K562 (cell line): ENCODE measurements around the gene CYP51A1. TPM values are rescaled to one million over a fixed set of nuclear protein-coding genes. Genes with fewer than 3 reads are reported as not detected.
A peak's percentile ranks its signal among the peaks of the same experiment; 100 is the strongest.

Experiments
- EHMT2 ChIP-seq: fragments of 450-650 bp; IDR thresholded peaks from 2 replicates; pipeline ENCODE4 v1.6.1; 2018; ENCODE audit warnings: antibody characterized with exemption
- MEIS2 ChIP-seq: fragments of 450-650 bp; IDR thresholded peaks from 2 replicates; pipeline ENCODE4 v1.6.1; 2014; ENCODE audit warnings: mild to moderate bottlenecking; ENCODE audit not compliant: partially characterized antibody
- PRMT5 ChIP-seq: sonication (generic); formaldehyde crosslinking; IDR thresholded peaks from 2 replicates; pipeline ENCODE4 v1.5.0; 2020; ENCODE audit warnings: missing genetic modification reagents
- RBM25 ChIP-seq: fragments of 200-400 bp; formaldehyde crosslinking; IDR thresholded peaks from 2 replicates; pipeline ENCODE4 v1.6.1; 2018; ENCODE audit warnings: low read length, low read depth, moderate library complexity; ENCODE audit not compliant: severe bottlenecking
- RBM39 ChIP-seq: fragments of 200-400 bp; formaldehyde crosslinking; optimal IDR thresholded peaks from 2 replicates; pipeline ENCODE3; 2018; ENCODE audit warnings: low read depth, low read length
- STAT5B ChIP-seq: fragments of 250-450 bp; sonication (Bioruptor Pico); IDR thresholded peaks from 2 replicates; pipeline ENCODE4 v1.8.0; 2021; ENCODE audit warnings: mild to moderate bottlenecking, inconsistent platforms
- TAF1 ChIP-seq: IDR thresholded peaks from 2 replicates; pipeline ENCODE4 v1.6.1; 2011; ENCODE audit warnings: mild to moderate bottlenecking, low read length, moderate library complexity; ENCODE audit not compliant: insufficient read depth, control insufficient read depth, severe bottlenecking; ENCODE audit errors: extremely low read depth
- ZFP36 ChIP-seq: fragments of 150-350 bp; IDR thresholded peaks from 2 replicates; pipeline ENCODE4 v1.6.1; 2018; ENCODE audit warnings: low read length, low read depth; ENCODE audit not compliant: partially characterized antibody
- polyA plus RNA-seq, 8 experiments: library from polyadenylated mRNA; depleted of rRNA in 4 of 8; stranded (reverse) in 5 of 8; unstranded in 3 of 8; fragments of >200 nt; fragmentation: Nextera tagmentation in 2 of 8; fragmentation: Illumina TruSeq in 1 of 8; extraction: Ambion mirVana in 2 of 8; extraction: Trizol in 1 of 8; gene quantifications; 2 replicates each; pipeline versions ENCODE4 v1.2.1 to v1.2.3, GENCODE V29; 2011 to 2014; ENCODE audit warnings: inconsistent platforms in 1 of 8, missing spikeins in 1 of 8
- total RNA-seq, 7 experiments: library from RNA; depleted of rRNA in 6 of 7; stranded (reverse); fragments of >200 nt in 6 of 7; fragmentation: Illumina TruSeq in 2 of 7; extraction: Trizol in 2 of 7; gene quantifications; 2 replicates each; pipeline versions ENCODE4 v1.2.1 to v1.2.3, GENCODE V29; 2011 to 2021; ENCODE audit warnings: low replicate concordance in 1 of 7
- TF ChIP-seq, protein P1 (sequence below): IDR thresholded peaks from 2 replicates; pipeline ENCODE4 v1.6.1; 2016; ENCODE audit warnings: missing genetic modification characterization, missing compliant biosample characterization
- TF ChIP-seq, protein P2 (sequence below): fragments of 200-800 bp; sonication (Bioruptor generic); IDR thresholded peaks from 2 replicates; pipeline ENCODE4 v1.6.1; 2017; ENCODE audit warnings: missing genetic modification characterization, missing compliant biosample characterization
- TF ChIP-seq, protein P3 (sequence below): sonication (generic); formaldehyde crosslinking; IDR thresholded peaks from 2 replicates; pipeline ENCODE4 v1.8.1; 2023; ENCODE audit warnings: mild to moderate bottlenecking, missing genetic modification reagents
- TF ChIP-seq, protein P4 (sequence below): fragments of 450-650 bp; IDR thresholded peaks from 2 replicates; pipeline ENCODE4 v1.6.1; 2016; ENCODE audit warnings: borderline replicate concordance
- TF ChIP-seq, protein P5 (sequence below): sonication (generic); formaldehyde crosslinking; IDR thresholded peaks from 2 replicates; pipeline ENCODE4 v1.8.1; 2023; ENCODE audit warnings: missing genetic modification reagents, mild to moderate bottlenecking, borderline replicate concordance

The CYP51A1 gene
- total and polyA plus RNA-seq, 9 of the 15 experiments (the other 6 are each of a cell fraction or from before 2014, with no cell fraction given), result 35.4 to 151 (median 80.3) TPM

DNA sequence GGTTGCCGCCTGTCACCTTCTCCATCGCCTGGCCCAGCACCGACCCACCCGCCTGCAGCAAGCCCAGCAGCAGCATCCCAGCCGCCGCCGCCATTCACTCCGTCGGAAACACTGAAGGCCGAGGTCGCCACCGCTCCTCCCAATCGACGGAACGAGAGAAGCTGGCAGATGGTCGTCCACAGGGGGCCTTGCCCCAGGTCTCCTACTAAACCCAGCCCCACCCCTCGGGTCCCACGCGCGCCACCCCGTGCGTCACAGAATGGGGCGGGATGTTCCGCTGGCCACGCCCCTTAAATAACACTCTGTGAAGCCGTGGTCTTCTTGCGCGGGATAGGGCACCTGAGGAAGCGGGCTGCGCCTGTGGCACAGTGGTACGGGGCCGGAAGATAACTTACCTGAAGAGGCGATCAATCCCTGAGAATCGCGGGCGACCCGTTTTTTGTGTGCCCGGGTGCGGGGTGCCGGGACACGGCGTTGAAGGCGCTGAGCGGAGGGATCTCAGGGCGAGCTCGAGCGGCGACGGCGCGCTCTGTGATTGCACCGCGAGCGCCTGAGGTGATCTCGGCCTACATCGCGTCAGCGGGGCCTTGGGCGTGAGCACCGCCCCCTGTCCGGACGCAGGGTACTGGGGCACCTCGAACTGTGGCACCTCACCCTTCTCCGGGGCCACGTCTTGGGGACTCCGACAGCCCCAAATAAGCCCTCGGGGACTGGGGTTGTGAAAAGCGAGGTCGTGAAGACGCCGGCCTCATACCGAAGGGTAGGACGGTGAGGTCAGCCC, at the start of gene CYP51A1 (continued):
- TF ChIP-seq MEIS2 (no peak), STAT5B (CRISPR knock-in tag) (no peak), RBM25 (no peak), RBM39 (no peak), TAF1 (peak; percentile 79), ZFP36 (no peak), EHMT2 (no peak), PRMT5 (CRISPR knock-in tag) (no peak)
- TF ChIP-seq, protein P1, sequence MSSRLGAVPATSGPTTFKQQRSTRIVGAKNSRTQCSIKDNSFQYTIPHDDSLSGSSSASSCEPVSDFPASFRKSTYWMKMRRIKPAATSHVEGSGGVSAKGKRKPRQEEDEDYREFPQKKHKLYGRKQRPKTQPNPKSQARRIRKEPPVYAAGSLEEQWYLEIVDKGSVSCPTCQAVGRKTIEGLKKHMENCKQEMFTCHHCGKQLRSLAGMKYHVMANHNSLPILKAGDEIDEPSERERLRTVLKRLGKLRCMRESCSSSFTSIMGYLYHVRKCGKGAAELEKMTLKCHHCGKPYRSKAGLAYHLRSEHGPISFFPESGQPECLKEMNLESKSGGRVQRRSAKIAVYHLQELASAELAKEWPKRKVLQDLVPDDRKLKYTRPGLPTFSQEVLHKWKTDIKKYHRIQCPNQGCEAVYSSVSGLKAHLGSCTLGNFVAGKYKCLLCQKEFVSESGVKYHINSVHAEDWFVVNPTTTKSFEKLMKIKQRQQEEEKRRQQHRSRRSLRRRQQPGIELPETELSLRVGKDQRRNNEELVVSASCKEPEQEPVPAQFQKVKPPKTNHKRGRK, result no peak
- TF ChIP-seq, protein P2, sequence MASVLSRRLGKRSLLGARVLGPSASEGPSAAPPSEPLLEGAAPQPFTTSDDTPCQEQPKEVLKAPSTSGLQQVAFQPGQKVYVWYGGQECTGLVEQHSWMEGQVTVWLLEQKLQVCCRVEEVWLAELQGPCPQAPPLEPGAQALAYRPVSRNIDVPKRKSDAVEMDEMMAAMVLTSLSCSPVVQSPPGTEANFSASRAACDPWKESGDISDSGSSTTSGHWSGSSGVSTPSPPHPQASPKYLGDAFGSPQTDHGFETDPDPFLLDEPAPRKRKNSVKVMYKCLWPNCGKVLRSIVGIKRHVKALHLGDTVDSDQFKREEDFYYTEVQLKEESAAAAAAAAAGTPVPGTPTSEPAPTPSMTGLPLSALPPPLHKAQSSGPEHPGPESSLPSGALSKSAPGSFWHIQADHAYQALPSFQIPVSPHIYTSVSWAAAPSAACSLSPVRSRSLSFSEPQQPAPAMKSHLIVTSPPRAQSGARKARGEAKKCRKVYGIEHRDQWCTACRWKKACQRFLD (CRISPR knock-in tag), result peak; percentile 69; the same call in 1 of the 2 replicates
- TF ChIP-seq, protein P3, sequence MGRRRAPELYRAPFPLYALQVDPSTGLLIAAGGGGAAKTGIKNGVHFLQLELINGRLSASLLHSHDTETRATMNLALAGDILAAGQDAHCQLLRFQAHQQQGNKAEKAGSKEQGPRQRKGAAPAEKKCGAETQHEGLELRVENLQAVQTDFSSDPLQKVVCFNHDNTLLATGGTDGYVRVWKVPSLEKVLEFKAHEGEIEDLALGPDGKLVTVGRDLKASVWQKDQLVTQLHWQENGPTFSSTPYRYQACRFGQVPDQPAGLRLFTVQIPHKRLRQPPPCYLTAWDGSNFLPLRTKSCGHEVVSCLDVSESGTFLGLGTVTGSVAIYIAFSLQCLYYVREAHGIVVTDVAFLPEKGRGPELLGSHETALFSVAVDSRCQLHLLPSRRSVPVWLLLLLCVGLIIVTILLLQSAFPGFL, result no peak
- TF ChIP-seq, protein P4, sequence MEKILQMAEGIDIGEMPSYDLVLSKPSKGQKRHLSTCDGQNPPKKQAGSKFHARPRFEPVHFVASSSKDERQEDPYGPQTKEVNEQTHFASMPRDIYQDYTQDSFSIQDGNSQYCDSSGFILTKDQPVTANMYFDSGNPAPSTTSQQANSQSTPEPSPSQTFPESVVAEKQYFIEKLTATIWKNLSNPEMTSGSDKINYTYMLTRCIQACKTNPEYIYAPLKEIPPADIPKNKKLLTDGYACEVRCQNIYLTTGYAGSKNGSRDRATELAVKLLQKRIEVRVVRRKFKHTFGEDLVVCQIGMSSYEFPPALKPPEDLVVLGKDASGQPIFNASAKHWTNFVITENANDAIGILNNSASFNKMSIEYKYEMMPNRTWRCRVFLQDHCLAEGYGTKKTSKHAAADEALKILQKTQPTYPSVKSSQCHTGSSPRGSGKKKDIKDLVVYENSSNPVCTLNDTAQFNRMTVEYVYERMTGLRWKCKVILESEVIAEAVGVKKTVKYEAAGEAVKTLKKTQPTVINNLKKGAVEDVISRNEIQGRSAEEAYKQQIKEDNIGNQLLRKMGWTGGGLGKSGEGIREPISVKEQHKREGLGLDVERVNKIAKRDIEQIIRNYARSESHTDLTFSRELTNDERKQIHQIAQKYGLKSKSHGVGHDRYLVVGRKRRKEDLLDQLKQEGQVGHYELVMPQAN, result peak; percentile 83; the same call in 1 of the 2 replicates
- TF ChIP-seq, protein P5, sequence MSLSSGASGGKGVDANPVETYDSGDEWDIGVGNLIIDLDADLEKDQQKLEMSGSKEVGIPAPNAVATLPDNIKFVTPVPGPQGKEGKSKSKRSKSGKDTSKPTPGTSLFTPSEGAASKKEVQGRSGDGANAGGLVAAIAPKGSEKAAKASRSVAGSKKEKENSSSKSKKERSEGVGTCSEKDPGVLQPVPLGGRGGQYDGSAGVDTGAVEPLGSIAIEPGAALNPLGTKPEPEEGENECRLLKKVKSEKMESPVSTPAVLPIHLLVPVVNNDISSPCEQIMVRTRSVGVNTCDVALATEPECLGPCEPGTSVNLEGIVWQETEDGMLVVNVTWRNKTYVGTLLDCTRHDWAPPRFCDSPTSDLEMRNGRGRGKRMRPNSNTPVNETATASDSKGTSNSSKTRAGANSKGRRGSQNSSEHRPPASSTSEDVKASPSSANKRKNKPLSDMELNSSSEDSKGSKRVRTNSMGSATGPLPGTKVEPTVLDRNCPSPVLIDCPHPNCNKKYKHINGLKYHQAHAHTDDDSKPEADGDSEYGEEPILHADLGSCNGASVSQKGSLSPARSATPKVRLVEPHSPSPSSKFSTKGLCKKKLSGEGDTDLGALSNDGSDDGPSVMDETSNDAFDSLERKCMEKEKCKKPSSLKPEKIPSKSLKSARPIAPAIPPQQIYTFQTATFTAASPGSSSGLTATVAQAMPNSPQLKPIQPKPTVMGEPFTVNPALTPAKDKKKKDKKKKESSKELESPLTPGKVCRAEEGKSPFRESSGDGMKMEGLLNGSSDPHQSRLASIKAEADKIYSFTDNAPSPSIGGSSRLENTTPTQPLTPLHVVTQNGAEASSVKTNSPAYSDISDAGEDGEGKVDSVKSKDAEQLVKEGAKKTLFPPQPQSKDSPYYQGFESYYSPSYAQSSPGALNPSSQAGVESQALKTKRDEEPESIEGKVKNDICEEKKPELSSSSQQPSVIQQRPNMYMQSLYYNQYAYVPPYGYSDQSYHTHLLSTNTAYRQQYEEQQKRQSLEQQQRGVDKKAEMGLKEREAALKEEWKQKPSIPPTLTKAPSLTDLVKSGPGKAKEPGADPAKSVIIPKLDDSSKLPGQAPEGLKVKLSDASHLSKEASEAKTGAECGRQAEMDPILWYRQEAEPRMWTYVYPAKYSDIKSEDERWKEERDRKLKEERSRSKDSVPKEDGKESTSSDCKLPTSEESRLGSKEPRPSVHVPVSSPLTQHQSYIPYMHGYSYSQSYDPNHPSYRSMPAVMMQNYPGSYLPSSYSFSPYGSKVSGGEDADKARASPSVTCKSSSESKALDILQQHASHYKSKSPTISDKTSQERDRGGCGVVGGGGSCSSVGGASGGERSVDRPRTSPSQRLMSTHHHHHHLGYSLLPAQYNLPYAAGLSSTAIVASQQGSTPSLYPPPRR (CRISPR knock-in tag), result no peak
